ENCODE data around the gene RFX8. TPM values are rescaled to one million over a fixed set of nuclear protein-coding genes. Genes with fewer than 3 reads are reported as not detected.

RFX8 gene
- total and polyA plus RNA-seq, 10 of the 15 experiments (the other 5 are each of a cell fraction or from before 2014, with no cell fraction given), result 0.19 TPM; not detected in 9

DNA sequence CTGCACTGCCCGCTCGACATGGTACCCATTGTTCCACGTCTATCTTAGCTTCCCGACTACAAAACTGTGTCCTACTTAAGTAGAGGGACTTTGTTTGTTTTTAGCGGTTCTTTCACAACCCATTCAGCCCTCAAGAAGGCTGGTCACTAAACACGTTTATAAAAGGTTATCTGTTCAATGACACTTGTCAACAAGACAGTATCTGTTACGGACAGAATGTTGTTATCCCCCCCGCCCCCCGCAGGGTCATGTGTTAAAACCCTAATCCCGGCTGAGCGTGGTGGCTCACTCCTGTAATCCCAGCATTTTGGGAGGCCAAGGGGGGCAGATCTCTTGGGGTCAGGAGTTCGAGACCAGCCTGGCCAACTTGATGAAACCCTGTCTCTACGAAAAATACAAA, 47.2 kb downstream of the RFX8 start (continued):
- TF ChIP-seq ZNF24 (IDR thresholded peaks at IDR 0.05) (no peak), FOS (IDR thresholded peaks at IDR 0.05; ENCODE audit: borderline replicate concordance, extremely low read depth, insufficient read length) (no peak), TCF12 (IDR thresholded peaks at IDR 0.05; ENCODE audit: low read depth, low read length) (no peak), TCF7 (IDR thresholded peaks at IDR 0.05; ENCODE audit: borderline replicate concordance) (no peak), YY1 (IDR thresholded peaks at IDR 0.05; ENCODE audit: low read depth, low read length) (no peak), DPF2 (IDR thresholded peaks at IDR 0.05) (no peak), NR2C1 (IDR thresholded peaks at IDR 0.05) (no peak), SIX5 (IDR thresholded peaks at IDR 0.05; ENCODE audit: low read depth, low read length, severe bottlenecking) (no peak), SMARCA5 (IDR thresholded peaks at IDR 0.05) (no peak), SRF (IDR thresholded peaks at IDR 0.05; ENCODE audit: low read depth in 2 of 2, low read length in 2 of 2) (no peak)
- TF ChIP-seq, protein P1, sequence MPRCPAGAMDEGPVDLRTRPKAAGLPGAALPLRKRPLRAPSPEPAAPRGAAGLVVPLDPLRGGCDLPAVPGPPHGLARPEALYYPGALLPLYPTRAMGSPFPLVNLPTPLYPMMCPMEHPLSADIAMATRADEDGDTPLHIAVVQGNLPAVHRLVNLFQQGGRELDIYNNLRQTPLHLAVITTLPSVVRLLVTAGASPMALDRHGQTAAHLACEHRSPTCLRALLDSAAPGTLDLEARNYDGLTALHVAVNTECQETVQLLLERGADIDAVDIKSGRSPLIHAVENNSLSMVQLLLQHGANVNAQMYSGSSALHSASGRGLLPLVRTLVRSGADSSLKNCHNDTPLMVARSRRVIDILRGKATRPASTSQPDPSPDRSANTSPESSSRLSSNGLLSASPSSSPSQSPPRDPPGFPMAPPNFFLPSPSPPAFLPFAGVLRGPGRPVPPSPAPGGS (IDR thresholded peaks at IDR 0.05; ENCODE audit: borderline replicate concordance, insufficient read depth, low read depth, low read length, poor library complexity, severe bottlenecking), result no peak
- TF ChIP-seq, protein P2, sequence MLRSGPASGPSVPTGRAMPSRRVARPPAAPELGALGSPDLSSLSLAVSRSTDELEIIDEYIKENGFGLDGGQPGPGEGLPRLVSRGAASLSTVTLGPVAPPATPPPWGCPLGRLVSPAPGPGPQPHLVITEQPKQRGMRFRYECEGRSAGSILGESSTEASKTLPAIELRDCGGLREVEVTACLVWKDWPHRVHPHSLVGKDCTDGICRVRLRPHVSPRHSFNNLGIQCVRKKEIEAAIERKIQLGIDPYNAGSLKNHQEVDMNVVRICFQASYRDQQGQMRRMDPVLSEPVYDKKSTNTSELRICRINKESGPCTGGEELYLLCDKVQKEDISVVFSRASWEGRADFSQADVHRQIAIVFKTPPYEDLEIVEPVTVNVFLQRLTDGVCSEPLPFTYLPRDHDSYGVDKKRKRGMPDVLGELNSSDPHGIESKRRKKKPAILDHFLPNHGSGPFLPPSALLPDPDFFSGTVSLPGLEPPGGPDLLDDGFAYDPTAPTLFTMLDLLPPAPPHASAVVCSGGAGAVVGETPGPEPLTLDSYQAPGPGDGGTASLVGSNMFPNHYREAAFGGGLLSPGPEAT (IDR thresholded peaks at IDR 0.05; ENCODE audit: low read depth), result no peak

DNA sequence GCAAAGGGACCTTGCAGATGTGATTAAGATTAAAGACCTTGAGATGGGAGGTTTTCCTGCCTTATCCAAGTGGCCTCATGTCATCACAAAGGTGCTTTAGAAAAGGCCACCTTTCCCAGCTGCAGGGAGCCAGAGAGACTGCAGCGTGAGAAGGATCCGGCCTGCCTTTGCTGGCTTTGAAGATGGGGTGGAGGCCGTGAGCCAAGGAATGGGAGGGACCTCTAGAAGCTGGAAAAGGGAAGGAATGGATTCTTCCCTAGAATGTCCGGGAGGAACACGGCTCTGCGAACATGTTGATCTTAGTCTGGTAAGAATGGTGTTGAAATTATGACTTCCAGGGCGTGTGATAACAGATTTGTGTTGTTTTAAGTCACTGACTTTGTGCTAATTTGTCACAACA, 47.7 kb downstream of the RFX8 start:
- H2AFZ ChIP-seq (ENCODE audit: control insufficient read depth, low read depth, low read length), result no peak overlapping the region
- ChIA-PET RAD21 (ENCODE audit: unreplicated experiment) (no interaction called here), SMC1A (ENCODE audit: uncharacterized antibody, unreplicated experiment) (interaction anchor here (1.2 kb wide), 1 partner anchor 400 kb away, joined by 3 read pairs; no protein-coding TSS in a partner anchor), POLR2A (no interaction called here), CTCF (no interaction called here)
- BruUV-seq (replicated peaks), result no TSS peak
- FAIRE-seq (no peak), ATAC-seq (no peak), DNase-seq (ENCODE audit: low read depth, low spot score) (no peak)
- in situ Hi-C loops (cut with MboI), result no loop called here
- no peaks in the 10 kb centered on the region for H3K9me3 ChIP-seq (replicated peaks; ENCODE audit: control insufficient read depth, insufficient read depth, low read length)
- H3K9ac ChIP-seq (ENCODE audit: control insufficient read depth, insufficient read depth, low read length), result no peak overlapping the region
- H3K36me3 ChIP-seq (ENCODE audit: control insufficient read depth in 2 of 2, insufficient read depth in 2 of 2, low read length in 1 of 2), result no peaks in the 10 kb centered on the region
- intact Hi-C loops (cut with micrococcal nuclease; ENCODE audit: unreplicated experiment), result no loop called here
- no peaks in the 10 kb centered on the region for H3K79me2 ChIP-seq (ENCODE audit: control insufficient read depth, insufficient read depth, low read length)
- H3K4me3 ChIP-seq, result no peak overlapping the region
- H3K4me2 ChIP-seq (ENCODE audit: control insufficient read depth, insufficient read depth), result no peak overlapping the region
- H3K27ac ChIP-seq (ENCODE audit: control insufficient read depth, insufficient read depth), result no peak overlapping the region
- no peaks in the 10 kb centered on the region for H4K20me1 ChIP-seq (ENCODE audit: control insufficient read depth, insufficient read depth)
- H3K4me1 ChIP-seq (ENCODE audit: control insufficient read depth, insufficient read depth, low read length), result no peaks in the 10 kb centered on the region
- no peaks in the 10 kb centered on the region; a peak in 2 of 4 replicates for H3K27me3 ChIP-seq (replicated peaks in 1 of 2; ENCODE audit: control insufficient read depth in 2 of 2, insufficient read depth in 2 of 2, low read length in 1 of 2)
- WGBS (ENCODE audit: insufficient coverage, insufficient replicate concordance, low lambda C conversion rate, missing lambda C conversion rate), result 42% methylated on average over 7 of the region's 7 CpGs
- TF ChIP-seq, protein P3, sequence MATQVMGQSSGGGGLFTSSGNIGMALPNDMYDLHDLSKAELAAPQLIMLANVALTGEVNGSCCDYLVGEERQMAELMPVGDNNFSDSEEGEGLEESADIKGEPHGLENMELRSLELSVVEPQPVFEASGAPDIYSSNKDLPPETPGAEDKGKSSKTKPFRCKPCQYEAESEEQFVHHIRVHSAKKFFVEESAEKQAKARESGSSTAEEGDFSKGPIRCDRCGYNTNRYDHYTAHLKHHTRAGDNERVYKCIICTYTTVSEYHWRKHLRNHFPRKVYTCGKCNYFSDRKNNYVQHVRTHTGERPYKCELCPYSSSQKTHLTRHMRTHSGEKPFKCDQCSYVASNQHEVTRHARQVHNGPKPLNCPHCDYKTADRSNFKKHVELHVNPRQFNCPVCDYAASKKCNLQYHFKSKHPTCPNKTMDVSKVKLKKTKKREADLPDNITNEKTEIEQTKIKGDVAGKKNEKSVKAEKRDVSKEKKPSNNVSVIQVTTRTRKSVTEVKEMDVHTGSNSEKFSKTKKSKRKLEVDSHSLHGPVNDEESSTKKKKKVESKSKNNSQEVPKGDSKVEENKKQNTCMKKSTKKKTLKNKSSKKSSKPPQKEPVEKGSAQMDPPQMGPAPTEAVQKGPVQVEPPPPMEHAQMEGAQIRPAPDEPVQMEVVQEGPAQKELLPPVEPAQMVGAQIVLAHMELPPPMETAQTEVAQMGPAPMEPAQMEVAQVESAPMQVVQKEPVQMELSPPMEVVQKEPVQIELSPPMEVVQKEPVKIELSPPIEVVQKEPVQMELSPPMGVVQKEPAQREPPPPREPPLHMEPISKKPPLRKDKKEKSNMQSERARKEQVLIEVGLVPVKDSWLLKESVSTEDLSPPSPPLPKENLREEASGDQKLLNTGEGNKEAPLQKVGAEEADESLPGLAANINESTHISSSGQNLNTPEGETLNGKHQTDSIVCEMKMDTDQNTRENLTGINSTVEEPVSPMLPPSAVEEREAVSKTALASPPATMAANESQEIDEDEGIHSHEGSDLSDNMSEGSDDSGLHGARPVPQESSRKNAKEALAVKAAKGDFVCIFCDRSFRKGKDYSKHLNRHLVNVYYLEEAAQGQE (IDR thresholded peaks at IDR 0.05; ENCODE audit: low read depth, low read length), result no peak
- TF ChIP-seq MYB (IDR thresholded peaks at IDR 0.05; ENCODE audit: borderline replicate concordance, low read depth, low read length), result no peak

All from GM12878 (cell line).